ENCODE results near the gene SELENON. TPM values are rescaled to one million over a fixed set of nuclear protein-coding genes. Genes with fewer than 3 reads are reported as not detected.

The SELENON gene
- total and polyA plus RNA-seq, 2 experiments from 2014 or later = 26.7 to 37.7 TPM

- Histone ChIP-seq H3K9me3 (ENCODE audit: low read depth) (no peaks in the 10 kb centered on the region), H3K79me2 (no peaks in the 10 kb centered on the region), H3K9me2 (replicated peaks; ENCODE audit: insufficient read depth) (no peaks in the 10 kb centered on the region), H3K4me2 (no peak overlapping the region), H3K36me3 (replicated peaks; ENCODE audit: insufficient read depth, low read depth) (no peaks in the 10 kb centered on the region), H2AFZ (no peak overlapping the region), H3K4me1 (ENCODE audit: insufficient read depth) (peaks cover 3% of the 10 kb centered on the region), H3K27ac (peak overlapping the region; percentile 33), H3K4me3 (no peak overlapping the region), H4K20me1 (ENCODE audit: insufficient read depth, poor library complexity, severe bottlenecking) (no peaks in the 10 kb centered on the region), H3K27me3 (no peaks in the 10 kb centered on the region)
- TF ChIP-seq, protein P1, sequence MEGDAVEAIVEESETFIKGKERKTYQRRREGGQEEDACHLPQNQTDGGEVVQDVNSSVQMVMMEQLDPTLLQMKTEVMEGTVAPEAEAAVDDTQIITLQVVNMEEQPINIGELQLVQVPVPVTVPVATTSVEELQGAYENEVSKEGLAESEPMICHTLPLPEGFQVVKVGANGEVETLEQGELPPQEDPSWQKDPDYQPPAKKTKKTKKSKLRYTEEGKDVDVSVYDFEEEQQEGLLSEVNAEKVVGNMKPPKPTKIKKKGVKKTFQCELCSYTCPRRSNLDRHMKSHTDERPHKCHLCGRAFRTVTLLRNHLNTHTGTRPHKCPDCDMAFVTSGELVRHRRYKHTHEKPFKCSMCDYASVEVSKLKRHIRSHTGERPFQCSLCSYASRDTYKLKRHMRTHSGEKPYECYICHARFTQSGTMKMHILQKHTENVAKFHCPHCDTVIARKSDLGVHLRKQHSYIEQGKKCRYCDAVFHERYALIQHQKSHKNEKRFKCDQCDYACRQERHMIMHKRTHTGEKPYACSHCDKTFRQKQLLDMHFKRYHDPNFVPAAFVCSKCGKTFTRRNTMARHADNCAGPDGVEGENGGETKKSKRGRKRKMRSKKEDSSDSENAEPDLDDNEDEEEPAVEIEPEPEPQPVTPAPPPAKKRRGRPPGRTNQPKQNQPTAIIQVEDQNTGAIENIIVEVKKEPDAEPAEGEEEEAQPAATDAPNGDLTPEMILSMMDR (IDR thresholded peaks at IDR 0.05; ENCODE audit: poor library complexity) = no peak
- no peak for TF ChIP-seq EZH2 (IDR thresholded peaks at IDR 0.05; ENCODE audit: borderline replicate concordance)
- no peak for TF ChIP-seq EZH2phosphoT487 (IDR thresholded peaks at IDR 0.05; ENCODE audit: low read depth, severe bottlenecking, unreplicated experiment)
- peak; percentile 54 for DNase-seq (ENCODE audit: low spot score)
- WGBS (ENCODE audit: low lambda C conversion rate, missing lambda C conversion rate) = 64% methylated on average over 6 of the region's 6 CpGs
These were observed 32.5 kb downstream of the SELENON start for GRCh38 chr1:25832336-25833037.

- Histone ChIP-seq H2AFZ (no peak overlapping the region), H3K27ac (no peak overlapping the region)
These were observed 33.2 kb downstream of the SELENON start for GRCh38 chr1:25833158-25833557.

DNA sequence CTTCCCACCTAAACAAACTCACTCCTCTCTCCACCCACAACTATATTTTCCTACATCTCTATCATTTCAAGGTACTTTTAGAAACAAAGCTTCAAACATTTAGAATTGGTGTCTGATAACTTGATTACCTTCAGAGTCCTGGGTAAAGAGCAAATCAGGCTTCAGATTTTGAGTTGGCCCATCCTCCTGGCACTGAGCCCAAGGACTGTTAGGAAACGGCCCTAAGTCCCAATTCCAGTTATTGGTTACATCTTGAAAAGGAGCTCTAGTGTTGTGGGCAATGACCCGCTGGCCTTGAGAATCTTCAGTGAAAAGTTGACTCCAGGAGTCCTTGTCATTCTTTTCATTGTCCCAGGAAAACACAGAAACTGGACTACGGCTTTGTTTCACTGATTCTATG, 34.9 kb downstream of the SELENON start:
- H3K79me2 ChIP-seq = peaks cover 6% of the 10 kb centered on the region
- H3K4me1 ChIP-seq (ENCODE audit: insufficient read depth) = peaks cover 3% of the 10 kb centered on the region
- H3K27ac ChIP-seq = no peak overlapping the region
- H3K27me3 ChIP-seq = no peaks in the 10 kb centered on the region
- H3K9me3 ChIP-seq (ENCODE audit: low read depth) = no peaks in the 10 kb centered on the region
- no peak overlapping the region for H3K4me2 ChIP-seq
- 75% methylated on average over 3 of the region's 3 CpGs for WGBS (ENCODE audit: low lambda C conversion rate, missing lambda C conversion rate)
- H2AFZ ChIP-seq = no peak overlapping the region
- H4K20me1 ChIP-seq (ENCODE audit: insufficient read depth, poor library complexity, severe bottlenecking) = no peaks in the 10 kb centered on the region
- no peak for DNase-seq (ENCODE audit: low spot score)
- H3K4me3 ChIP-seq = no peak overlapping the region
- H3K36me3 ChIP-seq (replicated peaks; ENCODE audit: insufficient read depth, low read depth) = no peaks in the 10 kb centered on the region
- no peaks in the 10 kb centered on the region for H3K9me2 ChIP-seq (replicated peaks; ENCODE audit: insufficient read depth)
- no peak for TF ChIP-seq EZH2 (IDR thresholded peaks at IDR 0.05; ENCODE audit: borderline replicate concordance)
- TF ChIP-seq, protein P1 (IDR thresholded peaks at IDR 0.05; ENCODE audit: poor library complexity) = no peak
- TF ChIP-seq EZH2phosphoT487 (IDR thresholded peaks at IDR 0.05; ENCODE audit: low read depth, severe bottlenecking, unreplicated experiment) = no peak

More at GRCh38 chr1:25833158-25833557, 33.2 kb downstream of the SELENON start:
- no peaks in the 10 kb centered on the region for H3K9me2 ChIP-seq (replicated peaks; ENCODE audit: insufficient read depth)
- peaks cover 3% of the 10 kb centered on the region for H3K4me1 ChIP-seq (ENCODE audit: insufficient read depth)
- TF ChIP-seq, protein P1 (IDR thresholded peaks at IDR 0.05; ENCODE audit: poor library complexity) = no peak
- TF ChIP-seq EZH2 (IDR thresholded peaks at IDR 0.05; ENCODE audit: borderline replicate concordance) = no peak
- no peak for TF ChIP-seq EZH2phosphoT487 (IDR thresholded peaks at IDR 0.05; ENCODE audit: low read depth, severe bottlenecking, unreplicated experiment)
- no peak for DNase-seq (ENCODE audit: low spot score)
- no peak overlapping the region for H3K4me2 ChIP-seq
- no peaks in the 10 kb centered on the region for H4K20me1 ChIP-seq (ENCODE audit: insufficient read depth, poor library complexity, severe bottlenecking)
- WGBS (ENCODE audit: low lambda C conversion rate, missing lambda C conversion rate) = 97% methylated on average over 5 of the region's 5 CpGs
- H3K9me3 ChIP-seq (ENCODE audit: low read depth) = no peaks in the 10 kb centered on the region
- H3K4me3 ChIP-seq = no peak overlapping the region
- no peaks in the 10 kb centered on the region for H3K36me3 ChIP-seq (replicated peaks; ENCODE audit: insufficient read depth, low read depth)
- no peaks in the 10 kb centered on the region for H3K27me3 ChIP-seq
- H3K79me2 ChIP-seq = no peaks in the 10 kb centered on the region

All from hepatocyte (in vitro differentiated cells).